GM12892 (cell line): Measurements from ENCODE around the gene IL12RB1. TPM values are rescaled to one million over a fixed set of nuclear protein-coding genes. Genes with fewer than 3 reads are reported as not detected.

Experiments used
- DNase-seq: peaks from one replicate; pipeline ENCODE4 v3.0.0; 2011; ENCODE audit not compliant: insufficient read length
- FAIRE-seq: peaks from 2 replicates; lab custom pipeline; 2011; peaks lifted over from hg19 to GRCh38; lab: Jason Lieb, UNC
- POLR2A ChIP-seq: IDR thresholded peaks from 2 replicates; pipeline ENCODE4 v1.6.1; 2011; ENCODE audit warnings: low read depth, low read length, control low read depth
- POLR2AphosphoS5 ChIP-seq: IDR thresholded peaks from 2 replicates; pipeline ENCODE4 v1.6.1; 2011; ENCODE audit warnings: low read depth, low read length, control low read depth
- TAF1 ChIP-seq: IDR thresholded peaks from 2 replicates; pipeline ENCODE4 v1.6.1; 2011; ENCODE audit warnings: low read depth, mild to moderate bottlenecking, control low read depth, low read length, borderline replicate concordance
- polyA plus RNA-seq: library from polyadenylated mRNA; unstranded; fragments of >200 nt; gene quantifications from one replicate; pipeline ENCODE4 v1.2.1, GENCODE V29; 2012; ENCODE audit warnings: missing spikeins, inconsistent platforms; ENCODE audit not compliant: missing spikeins

Gene IL12RB1
- polyA plus RNA-seq: 8.3 TPM

- DNase-seq (peak; percentile 52), FAIRE-seq (peak; percentile 78)
- TF ChIP-seq POLR2A: peak; percentile 73; the same call in 1 of the 2 replicates
- peak; percentile 65; the same call in 1 of the 2 replicates for TF ChIP-seq POLR2AphosphoS5
- TF ChIP-seq TAF1: peak; percentile 48; the same call in 1 of the 2 replicates
Measured at GRCh38 chr19:18086590-18087138, at the start of gene IL12RB1. Gene IL12RB1, minus strand, starts transcription at chr19:18086934. Its CDS starts 111 bp downstream, at chr19:18086823.

- no peak for DNase-seq
- TF ChIP-seq TAF1 (no peak), POLR2AphosphoS5 (no peak), POLR2A (no peak)
- FAIRE-seq: no peak
Measured at GRCh38 chr19:18135712-18136584, 49.2 kb upstream of the IL12RB1 start.

- no peak for TF ChIP-seq POLR2A
- TF ChIP-seq POLR2AphosphoS5: no peak
- TF ChIP-seq TAF1: no peak
- DNase-seq (no peak), FAIRE-seq (no peak)
Measured at GRCh38 chr19:18131841-18132596, 45.3 kb upstream of the IL12RB1 start.

- FAIRE-seq: no peak
Measured at GRCh38 chr19:18130523-18131242, 43.9 kb upstream of the IL12RB1 start.

GRCh38 chr19:18128805-18129204, 42.1 kb upstream of the IL12RB1 start:
- FAIRE-seq: no peak
- DNase-seq: no peak
- TF ChIP-seq POLR2AphosphoS5: no peak
- no peak for TF ChIP-seq POLR2A
- TF ChIP-seq TAF1: no peak

More at GRCh38 chr19:18130523-18131242, 43.9 kb upstream of the IL12RB1 start:
- TF ChIP-seq POLR2AphosphoS5 (no peak), POLR2A (no peak), TAF1 (no peak)
- DNase-seq: no peak

- FAIRE-seq (no peak), DNase-seq (no peak)
- TF ChIP-seq POLR2A (no peak), POLR2AphosphoS5 (no peak), TAF1 (no peak)
Measured at GRCh38 chr19:18128044-18128443, 41.3 kb upstream of the IL12RB1 start.

- DNase-seq (no peak), FAIRE-seq (no peak)
Measured at GRCh38 chr19:18126097-18126496, 39.4 kb upstream of the IL12RB1 start.

GRCh38 chr19:18123819-18124218, 37.1 kb upstream of the IL12RB1 start:
- TF ChIP-seq POLR2A (no peak), POLR2AphosphoS5 (no peak), TAF1 (no peak)
- DNase-seq (no peak), FAIRE-seq (no peak)

More at GRCh38 chr19:18126097-18126496, 39.4 kb upstream of the IL12RB1 start:
- TF ChIP-seq TAF1 (no peak), POLR2A (no peak), POLR2AphosphoS5 (no peak)

- DNase-seq (no peak), FAIRE-seq (no peak)
- TF ChIP-seq POLR2A: no peak
Measured at GRCh38 chr19:18122860-18123795, 36.4 kb upstream of the IL12RB1 start.

GRCh38 chr19:18122424-18122823, 35.7 kb upstream of the IL12RB1 start:
- FAIRE-seq: no peak
- TF ChIP-seq TAF1 (no peak), POLR2A (no peak), POLR2AphosphoS5 (no peak)

More at GRCh38 chr19:18122424-18122823, 35.7 kb upstream of the IL12RB1 start:
- no peak for DNase-seq
